OCI-LY3 (cell line): ENCODE data around the gene TRIM71.

Experiments used
- H2AFZ ChIP-seq: fragments of 200-600, 300-600 bp; shearing (Covaris generic); 2 replicates; pipeline ENCODE4 v1.6.0; 2014; ENCODE audit warnings: antibody characterized with exemption, low read depth, low read length
- H3K27ac ChIP-seq: fragments of 200-600, 300-600 bp; sonication (generic); 2 replicates; pipeline ENCODE4 v1.5.1; 2014; ENCODE audit warnings: mild to moderate bottlenecking, low read length, moderate library complexity, mixed read lengths
- H3K27me3 ChIP-seq: fragments of 200-600, 300-600 bp; sonication (generic); 2 replicates; pipeline ENCODE4 v1.6.1; 2014; ENCODE audit warnings: low read depth, low read length, mixed read lengths
- H3K36me3 ChIP-seq: fragments of 200-600, 300-600 bp; sonication (generic); replicated peaks from 2 replicates; pipeline ENCODE3; 2014; ENCODE audit warnings: low read depth, low read length, mixed read lengths
- H3K4me1 ChIP-seq: fragments of 300-600, 200-600 bp; sonication (generic); 2 replicates; pipeline ENCODE4 v1.6.1; 2014; ENCODE audit warnings: low read length, mixed read lengths
- H3K4me2 ChIP-seq: fragments of 200-600, 300-600 bp; sonication (generic); 2 replicates; pipeline ENCODE4 v1.6.1; 2014; ENCODE audit warnings: low read length, mixed read lengths
- H3K4me3 ChIP-seq: fragments of 300-600, 200-600 bp; sonication (generic); 2 replicates; pipeline ENCODE4 v1.5.1; 2014; ENCODE audit warnings: antibody characterized with exemption, mild to moderate bottlenecking, low read length, moderate library complexity
- H3K79me2 ChIP-seq: fragments of 300-600, 200-600 bp; shearing (Covaris generic); 2 replicates; pipeline ENCODE4 v1.6.1; 2014; ENCODE audit warnings: mild to moderate bottlenecking, low read length, mixed read lengths
- H3K9ac ChIP-seq: fragments of 300-600, 200-600 bp; shearing (Covaris generic); 2 replicates; pipeline ENCODE4 v1.6.0; 2014; ENCODE audit warnings: mild to moderate bottlenecking, low read length, moderate library complexity
- H3K9me3 ChIP-seq: fragments of 200-600, 300-600 bp; shearing (Covaris generic); 2 replicates; pipeline ENCODE4 v1.6.1; 2014; ENCODE audit warnings: low read length, mixed read lengths; ENCODE audit not compliant: insufficient read depth
- H4K20me1 ChIP-seq: fragments of 200-600, 300-600 bp; sonication (generic); 2 replicates; pipeline ENCODE4 v1.6.1; 2016; ENCODE audit warnings: low read length, mixed read lengths; ENCODE audit not compliant: insufficient read depth
- CTCF ChIP-seq: fragments of 200-600, 300-600 bp; sonication (generic); IDR thresholded peaks from 2 replicates; pipeline ENCODE4 v1.5.1; 2014; ENCODE audit warnings: antibody characterized with exemption, low read length, low read depth
- EZH2phosphoT487 ChIP-seq: fragments of 200-600 bp; shearing (Covaris generic); IDR thresholded peaks from 2 replicates; pipeline ENCODE4 v1.6.1; 2018; ENCODE audit warnings: antibody characterized with exemption, mixed run types, low read depth

The TRIM71 gene

GRCh38 chr3:32903953-32904352, 86.2 kb downstream of the TRIM71 start:
- Histone ChIP-seq H3K4me2 (no peak overlapping the region), H3K4me3 (no peak overlapping the region), H4K20me1 (no peaks in the 10 kb centered on the region), H3K27me3 (peaks cover 6% of the 10 kb centered on the region; the same call in 1 of the 2 replicates), H3K27ac (no peak overlapping the region), H3K79me2 (no peaks in the 10 kb centered on the region), H3K36me3 (no peaks in the 10 kb centered on the region), H3K9me3 (no peaks in the 10 kb centered on the region), H2AFZ (no peak overlapping the region), H3K9ac (no peak overlapping the region), H3K4me1 (peaks cover 3% of the 10 kb centered on the region; the same call in 1 of the 2 replicates)
- TF ChIP-seq CTCF = no peak
- TF ChIP-seq EZH2phosphoT487 = no peak

- Histone ChIP-seq H3K9me3 (no peaks in the 10 kb centered on the region), H3K27me3 (no peaks in the 10 kb centered on the region), H3K9ac (no peak overlapping the region), H3K27ac (no peak overlapping the region), H2AFZ (no peak overlapping the region), H3K79me2 (no peaks in the 10 kb centered on the region), H3K36me3 (no peaks in the 10 kb centered on the region), H3K4me3 (no peak overlapping the region), H3K4me2 (no peak overlapping the region), H4K20me1 (no peaks in the 10 kb centered on the region), H3K4me1 (no peaks in the 10 kb centered on the region)
- TF ChIP-seq EZH2phosphoT487 = no peak
- TF ChIP-seq CTCF = no peak
Observed at GRCh38 chr3:32909999-32910398, 92.2 kb downstream of the TRIM71 start.

DNA sequence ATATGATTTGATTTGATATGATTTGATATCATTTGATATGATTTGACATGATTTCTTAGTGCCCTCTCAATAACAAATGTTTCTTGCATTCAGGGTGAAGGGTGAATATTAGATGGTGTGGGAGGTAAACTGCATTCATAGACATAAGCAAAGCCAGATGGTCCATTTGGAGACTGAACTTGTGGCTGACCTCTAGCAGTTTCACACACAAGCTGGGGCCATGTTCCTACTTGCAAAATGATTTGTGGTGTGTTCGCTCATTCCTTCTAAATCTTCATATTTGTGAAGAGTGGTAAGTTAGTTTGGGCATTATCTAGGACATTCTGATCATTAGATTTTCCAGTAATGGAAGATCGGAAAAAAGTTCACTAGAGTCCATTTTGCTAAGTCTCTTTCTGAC, 93.2 kb downstream of the TRIM71 start:
- Histone ChIP-seq H4K20me1 (no peaks in the 10 kb centered on the region), H3K9me3 (no peaks in the 10 kb centered on the region), H3K4me3 (no peak overlapping the region), H3K4me2 (no peak overlapping the region), H3K4me1 (no peaks in the 10 kb centered on the region), H3K9ac (no peak overlapping the region), H2AFZ (no peak overlapping the region), H3K79me2 (no peaks in the 10 kb centered on the region), H3K27ac (no peak overlapping the region), H3K36me3 (no peaks in the 10 kb centered on the region), H3K27me3 (no peaks in the 10 kb centered on the region)
- TF ChIP-seq CTCF (no peak), EZH2phosphoT487 (no peak)

- Histone ChIP-seq H3K9ac (no peak overlapping the region), H2AFZ (no peak overlapping the region), H3K36me3 (no peaks in the 10 kb centered on the region), H4K20me1 (no peaks in the 10 kb centered on the region), H3K9me3 (peaks cover 5% of the 10 kb centered on the region; the same call in 1 of the 2 replicates), H3K27me3 (no peaks in the 10 kb centered on the region), H3K4me1 (no peaks in the 10 kb centered on the region), H3K4me3 (no peak overlapping the region), H3K27ac (no peak overlapping the region), H3K4me2 (no peak overlapping the region), H3K79me2 (no peaks in the 10 kb centered on the region)
- no peak for TF ChIP-seq EZH2phosphoT487
- TF ChIP-seq CTCF = no peak
Observed at GRCh38 chr3:32912046-32912445, 94.2 kb downstream of the TRIM71 start.
